HepG2 (cell line): ENCODE data around the gene HSPE1. TPM values are rescaled to one million over a fixed set of nuclear protein-coding genes. Genes with fewer than 3 reads are reported as not detected.

Experiments
- ARNT2 ChIP-seq: sonication (generic); formaldehyde crosslinking; IDR thresholded peaks from 2 replicates; pipeline ENCODE4 v1.8.0; 2022; ENCODE audit warnings: mild to moderate bottlenecking, low read depth, missing genetic modification reagents, moderate library complexity
- BCL6 ChIP-seq: IDR thresholded peaks from 2 replicates; pipeline ENCODE4 v1.6.1; 2016; ENCODE audit warnings: missing genetic modification reagents, missing compliant biosample characterization
- KIAA2018 ChIP-seq: sonication (generic); formaldehyde crosslinking; IDR thresholded peaks from 2 replicates; pipeline ENCODE4 v1.5.0; 2020; ENCODE audit warnings: mild to moderate bottlenecking, missing genetic modification reagents, borderline replicate concordance
- MXI1 ChIP-seq: IDR thresholded peaks from 3 replicates; pipeline ENCODE4 v1.6.1; 2012; ENCODE audit warnings: low read depth, low read length, inconsistent platforms, borderline replicate concordance
- NAIF1 ChIP-seq: sonication (generic); formaldehyde crosslinking; IDR thresholded peaks from 2 replicates; pipeline ENCODE4 v1.5.0; 2020; ENCODE audit warnings: mild to moderate bottlenecking, missing genetic modification reagents, borderline replicate concordance
- NFATC3 ChIP-seq: sonication (generic); formaldehyde crosslinking; IDR thresholded peaks from 2 replicates; pipeline ENCODE4 v1.5.1; 2020; ENCODE audit warnings: mild to moderate bottlenecking, missing genetic modification reagents
- SRY ChIP-seq: sonication (generic); formaldehyde crosslinking; IDR thresholded peaks from 2 replicates; pipeline ENCODE4 v1.8.0; 2022; ENCODE audit warnings: mild to moderate bottlenecking, missing genetic modification reagents
- SSRP1 ChIP-seq: IDR thresholded peaks from 2 replicates; pipeline ENCODE4 v1.6.1; 2016; ENCODE audit warnings: control low read depth
- TCF7 ChIP-seq: sonication (generic); IDR thresholded peaks from 2 replicates; pipeline ENCODE4 v1.6.1; 2016; ENCODE audit warnings: antibody characterized with exemption, low read depth
- TGIF2 ChIP-seq: IDR thresholded peaks from 2 replicates; pipeline ENCODE4 v1.6.1; 2016; ENCODE audit warnings: control low read depth, missing compliant biosample characterization
- USF2 ChIP-seq, 2 experiments: sonication (generic) in 1 of 2; formaldehyde crosslinking in 1 of 2; IDR thresholded peaks; 2 replicates each; pipeline versions ENCODE4 v1.5.1 to v1.6.1; 2011 to 2020; ENCODE audit warnings: borderline replicate concordance in 1 of 2, low read depth in 1 of 2, low read length in 1 of 2, mild to moderate bottlenecking in 1 of 2, missing genetic modification reagents in 1 of 2, moderate library complexity in 1 of 2
- ZNF34 ChIP-seq: sonication (generic); formaldehyde crosslinking; IDR thresholded peaks from 2 replicates; pipeline ENCODE4 v1.4.0; 2020; ENCODE audit warnings: mild to moderate bottlenecking, missing genetic modification reagents, borderline replicate concordance
- ZNF431 ChIP-seq: sonication (generic); formaldehyde crosslinking; IDR thresholded peaks from 2 replicates; pipeline ENCODE4 v1.9.0; 2022; ENCODE audit warnings: missing genetic modification reagents, low read depth, mild to moderate bottlenecking, borderline replicate concordance
- ZNF550 ChIP-seq: sonication (generic); formaldehyde crosslinking; IDR thresholded peaks from 2 replicates; pipeline ENCODE4 v1.4.0; 2020; ENCODE audit warnings: mild to moderate bottlenecking, missing genetic modification reagents, borderline replicate concordance
- ZNF644 ChIP-seq: IDR thresholded peaks from 2 replicates; pipeline ENCODE4 v1.6.1; 2016; ENCODE audit warnings: low read depth
- ZNF770 ChIP-seq: sonication (generic); formaldehyde crosslinking; IDR thresholded peaks from 2 replicates; pipeline ENCODE4 v1.5.0; 2020; ENCODE audit warnings: mild to moderate bottlenecking, missing genetic modification reagents
- ZNF891 ChIP-seq: sonication (generic); formaldehyde crosslinking; IDR thresholded peaks from 2 replicates; pipeline ENCODE4 v1.5.0; 2020; ENCODE audit warnings: mild to moderate bottlenecking, missing genetic modification reagents
- polyA plus RNA-seq, 8 experiments: library from polyadenylated mRNA; depleted of rRNA in 3 of 8; stranded (reverse) in 7 of 8; unstranded in 1 of 8; fragments of >200 nt; fragmentation: Illumina TruSeq in 4 of 8; extraction: Trizol in 4 of 8; gene quantifications; 2 replicates each; pipeline versions ENCODE4 v1.2.1 to v1.2.3, GENCODE V29; 2011 to 2016; ENCODE audit warnings: low read depth in 4 of 8, missing spikeins in 1 of 8, mixed read lengths in 1 of 8; ENCODE audit not compliant: insufficient read depth in 1 of 8
- total RNA-seq, 5 experiments: library from RNA; depleted of rRNA; stranded (reverse); fragments of >200 nt; fragmentation: Illumina TruSeq; extraction: Trizol; gene quantifications; 2 replicates each; pipeline ENCODE4 v1.2.3, GENCODE V29; 2016; ENCODE audit warnings: low read depth in 1 of 5

Gene HSPE1
- total and polyA plus RNA-seq, 2 of the 13 experiments (the other 11 are each of a cell fraction or from before 2014, with no cell fraction given), result 244 to 823 TPM

GRCh38 chr2:197504000-197504399 is 3.8 kb downstream of the HSPE1 start (continued):
- no peak for TF ChIP-seq ZNF644 (CRISPR knock-in tag)
- no peak for TF ChIP-seq MXI1
- 0 out of 2 replicates have a peak, but pooled peaks have one; percentile 40 for TF ChIP-seq ZNF770 (CRISPR knock-in tag)
- TF ChIP-seq ARNT2 (CRISPR knock-in tag), result no peak; the same call in 1 of the 2 replicates
- no peak for TF ChIP-seq ZNF34 (CRISPR knock-in tag)
- no peak for TF ChIP-seq TCF7
- TF ChIP-seq NFATC3 (CRISPR knock-in tag), result no peak
- TF ChIP-seq NAIF1 (CRISPR knock-in tag), result peak; percentile 60; the same call in 1 of the 2 replicates
- TF ChIP-seq ZNF891 (CRISPR knock-in tag), result no peak
- TF ChIP-seq BCL6, result no peak
- TF ChIP-seq ZNF431 (CRISPR knock-in tag), result no peak
- no peak for TF ChIP-seq SRY
- no peak for TF ChIP-seq ZNF550
- TF ChIP-seq SSRP1 (CRISPR knock-in tag), result 0 out of 2 replicates have a peak, but pooled peaks have one; percentile 49
- TF ChIP-seq USF2 (IDR thresholded peaks at IDR 0.05; ENCODE audit: low read depth, low read length), result no peak
- no peak for TF ChIP-seq USF2 (CRISPR knock-in tag; IDR thresholded peaks at IDR 0.05; ENCODE audit: borderline replicate concordance)
- no peak for TF ChIP-seq KIAA2018
- TF ChIP-seq TGIF2, result 0 out of 2 replicates have a peak, but pooled peaks have one; percentile 50
